Neural cell (in vitro differentiated cells): Measurements from ENCODE around the gene ACTN1. TPM values are rescaled to one million over a fixed set of nuclear protein-coding genes. Genes with fewer than 3 reads are reported as not detected.

Source experiments
- H2AFZ ChIP-seq: fragments of 200-600, 300-800 bp; sonication (generic), shearing (Covaris generic); 2 replicates; pipeline ENCODE4 v1.6.0; 2014; ENCODE audit warnings: low read depth, mild to moderate bottlenecking, antibody characterized with exemption, low read length, moderate library complexity
- H3F3A ChIP-seq: fragments of 200-600 bp; shearing (Covaris generic); 2 replicates; pipeline ENCODE4 v1.6.1; 2016; ENCODE audit warnings: mild to moderate bottlenecking, moderate library complexity, mixed read lengths, antibody characterized with exemption, low read length; ENCODE audit not compliant: insufficient read depth, poor library complexity, severe bottlenecking
- H3K27ac ChIP-seq: fragments of 200-600, 300-800 bp; sonication (generic), shearing (Covaris generic); 2 replicates; pipeline ENCODE4 v1.5.1; 2014; ENCODE audit warnings: mild to moderate bottlenecking, low read length, moderate library complexity
- H3K27me3 ChIP-seq: fragments of 300-800, 200-600 bp; sonication (generic), shearing (Covaris generic); 2 replicates; pipeline ENCODE4 v1.6.0; 2014; ENCODE audit warnings: mild to moderate bottlenecking, low read depth, low read length, moderate library complexity; ENCODE audit not compliant: insufficient read depth
- H3K36me3 ChIP-seq: fragments of 300-800, 200-600 bp; sonication (generic), shearing (Covaris generic); 2 replicates; pipeline ENCODE4 v1.5.1; 2014; ENCODE audit warnings: mild to moderate bottlenecking, antibody characterized with exemption, low read length, moderate library complexity; ENCODE audit not compliant: insufficient read depth
- H3K4me2 ChIP-seq: fragments of 300-800, 200-600 bp; sonication (generic), shearing (Covaris generic); 2 replicates; pipeline ENCODE4 v1.6.0; 2014; ENCODE audit warnings: mild to moderate bottlenecking, low read length
- H3K4me3 ChIP-seq: fragments of 300-800, 200-600 bp; sonication (generic), shearing (Covaris generic); 2 replicates; pipeline ENCODE4 v1.5.1; 2014; ENCODE audit warnings: mild to moderate bottlenecking, low read length, moderate library complexity
- H3K79me2 ChIP-seq: fragments of 200-600 bp; shearing (Covaris generic); replicated peaks from 2 replicates; pipeline ENCODE4 v1.6.0; 2014; ENCODE audit warnings: mild to moderate bottlenecking, low read length, moderate library complexity; ENCODE audit not compliant: insufficient read depth
- H3K9ac ChIP-seq: fragments of 300-800, 200-600 bp; sonication (generic), shearing (Covaris generic); 2 replicates; pipeline ENCODE4 v1.6.1; 2016; ENCODE audit warnings: mild to moderate bottlenecking, low read length, mixed read lengths
- H3K9me2 ChIP-seq: fragments of 200-600 bp; shearing (Covaris generic); 2 replicates; pipeline ENCODE4 v1.6.1; 2016; ENCODE audit warnings: mild to moderate bottlenecking, low read length, mixed read lengths; ENCODE audit not compliant: insufficient read depth
- H3K9me3 ChIP-seq: fragments of 200-600, 300-800 bp; sonication (generic), shearing (Covaris generic); 2 replicates; pipeline ENCODE4 v1.6.1; 2016; ENCODE audit warnings: mild to moderate bottlenecking, mixed run types, low read length, moderate library complexity, mixed read lengths
- H4K20me1 ChIP-seq: fragments of 200-600 bp; shearing (Covaris generic); 2 replicates; pipeline ENCODE4 v1.6.1; 2016; ENCODE audit warnings: mild to moderate bottlenecking, mixed run types; ENCODE audit not compliant: insufficient read depth
- CTCF ChIP-seq: fragments of 450-650 bp; IDR thresholded peaks from 2 replicates; pipeline ENCODE4 v1.5.1; 2014; ENCODE audit warnings: antibody characterized with exemption, mild to moderate bottlenecking, moderate library complexity; ENCODE audit not compliant: poor library complexity, severe bottlenecking
- EP300 ChIP-seq: fragments of 450-650 bp; conservative IDR thresholded peaks from 2 replicates; pipeline ENCODE4 v1.6.1; 2014; ENCODE audit warnings: antibody characterized with exemption, mild to moderate bottlenecking, moderate library complexity; ENCODE audit not compliant: poor library complexity, severe bottlenecking
- EZH2 ChIP-seq: fragments of 200-600, 300-800 bp; shearing (Covaris generic), sonication (generic); IDR thresholded peaks from 2 replicates; pipeline ENCODE4 v1.6.1; 2014; ENCODE audit warnings: antibody characterized with exemption, low read length, borderline replicate concordance, mild to moderate bottlenecking; ENCODE audit not compliant: insufficient read depth, poor library complexity, severe bottlenecking
- MXI1 ChIP-seq: fragments of 450-650 bp; conservative IDR thresholded peaks from 2 replicates; pipeline ENCODE4 v1.6.1; 2014; ENCODE audit warnings: antibody characterized with exemption, mild to moderate bottlenecking; ENCODE audit not compliant: poor library complexity, severe bottlenecking
- POLR2AphosphoS5 ChIP-seq: IDR thresholded peaks from 2 replicates; pipeline ENCODE4 v1.6.1; 2012
- RAD21 ChIP-seq: fragments of 450-650 bp; conservative IDR thresholded peaks from 2 replicates; pipeline ENCODE4 v1.6.1; 2014; ENCODE audit warnings: antibody characterized with exemption, mild to moderate bottlenecking, moderate library complexity
- REST ChIP-seq: IDR thresholded peaks from 2 replicates; pipeline ENCODE4 v1.6.1; 2012; ENCODE audit warnings: borderline replicate concordance
- SMC3 ChIP-seq: fragments of 450-650 bp; conservative IDR thresholded peaks from 2 replicates; pipeline ENCODE4 v1.6.1; 2014; ENCODE audit warnings: antibody characterized with exemption, mild to moderate bottlenecking, moderate library complexity; ENCODE audit not compliant: poor library complexity
- TAF1 ChIP-seq: IDR thresholded peaks from 2 replicates; pipeline ENCODE4 v1.6.1; 2012; ENCODE audit warnings: low read depth
- polyA plus RNA-seq: library from polyadenylated mRNA; depleted of rRNA; stranded (reverse); fragments of >200 nt; gene quantifications from 2 replicates; pipeline ENCODE4 v1.2.3, GENCODE V29; 2014

Gene ACTN1
- polyA plus RNA-seq, 1 donor from 2014 or later, result 10.8 TPM

GRCh38 chr14:68957775-68958174 lies 21.3 kb downstream of the ACTN1 start:
- Histone ChIP-seq H3K27ac (no peak overlapping the region), H3K36me3 (no peaks in the 10 kb centered on the region), H3K9me2 (no peaks in the 10 kb centered on the region), H4K20me1 (no peaks in the 10 kb centered on the region), H3K9ac (no peak overlapping the region), H3K79me2 (peaks cover 8% of the 10 kb centered on the region), H3K4me2 (no peak overlapping the region), H3K27me3 (no peaks in the 10 kb centered on the region), H3K4me3 (no peak overlapping the region), H3F3A (no peaks in the 10 kb centered on the region), H3K9me3 (no peaks in the 10 kb centered on the region), H2AFZ (no peak overlapping the region)
- TF ChIP-seq CTCF (no peak), EP300 (no peak), TAF1 (no peak), MXI1 (no peak), RAD21 (no peak), POLR2AphosphoS5 (no peak), SMC3 (no peak), EZH2 (no peak), REST (no peak)

GRCh38 chr14:68956724-68957123 lies 22.4 kb downstream of the ACTN1 start:
- Histone ChIP-seq H3K4me3 (no peak overlapping the region), H3K9me3 (no peaks in the 10 kb centered on the region), H3K9me2 (no peaks in the 10 kb centered on the region), H3K9ac (no peak overlapping the region), H2AFZ (no peak overlapping the region), H3K27ac (no peak overlapping the region), H3K36me3 (no peaks in the 10 kb centered on the region), H3F3A (no peaks in the 10 kb centered on the region), H3K4me2 (no peak overlapping the region), H3K27me3 (no peaks in the 10 kb centered on the region), H3K79me2 (peaks cover 7% of the 10 kb centered on the region), H4K20me1 (no peaks in the 10 kb centered on the region)
- TF ChIP-seq EP300 (no peak), SMC3 (no peak), RAD21 (no peak), CTCF (no peak), MXI1 (no peak), REST (no peak), EZH2 (no peak), TAF1 (no peak), POLR2AphosphoS5 (no peak)
